ENCODE data around the gene CD300H.

The CD300H gene

DNA sequence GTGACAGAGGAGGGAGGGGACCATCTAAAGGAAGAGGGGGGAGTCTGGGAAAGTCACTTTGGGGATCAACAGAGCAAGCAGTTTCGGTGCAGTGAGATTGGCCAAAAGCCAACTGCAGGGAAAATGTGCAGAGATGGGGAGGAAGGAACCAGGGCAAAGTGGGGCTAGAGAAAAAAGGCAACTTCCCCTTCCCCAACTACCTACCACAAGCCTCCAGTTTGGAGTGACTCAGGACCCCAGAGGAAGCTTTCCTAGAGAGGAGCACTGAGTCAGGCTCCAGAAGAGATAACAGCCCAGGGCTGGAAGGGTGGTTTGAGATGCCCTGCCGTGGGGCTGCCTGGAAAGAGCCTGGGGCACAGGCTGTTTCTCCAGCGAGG is 31.7 kb upstream of the CD300H start:
- DNase-seq (ENCODE audit: low read depth): no peak
- no peak for TF ChIP-seq CTCF (IDR thresholded peaks at IDR 0.05; ENCODE audit: low read depth, low read length, missing control alignments)
- H3K4me3 ChIP-seq (ENCODE audit: low read depth, low read length): no peak overlapping the region

GRCh38 chr17:74598346-74599022 is 31.2 kb upstream of the CD300H start:
- no peak overlapping the region for H3K4me3 ChIP-seq (ENCODE audit: low read depth, low read length)
- no peak for TF ChIP-seq CTCF (IDR thresholded peaks at IDR 0.05; ENCODE audit: low read depth, low read length, missing control alignments)
- no peak for DNase-seq (ENCODE audit: low read depth)

GRCh38 chr17:74597069-74597790 is 29.9 kb upstream of the CD300H start:
- H3K4me3 ChIP-seq (ENCODE audit: low read depth, low read length): no peak overlapping the region
- TF ChIP-seq CTCF (IDR thresholded peaks at IDR 0.05; ENCODE audit: low read depth, low read length, missing control alignments): no peak
- DNase-seq (ENCODE audit: low read depth): no peak

DNA sequence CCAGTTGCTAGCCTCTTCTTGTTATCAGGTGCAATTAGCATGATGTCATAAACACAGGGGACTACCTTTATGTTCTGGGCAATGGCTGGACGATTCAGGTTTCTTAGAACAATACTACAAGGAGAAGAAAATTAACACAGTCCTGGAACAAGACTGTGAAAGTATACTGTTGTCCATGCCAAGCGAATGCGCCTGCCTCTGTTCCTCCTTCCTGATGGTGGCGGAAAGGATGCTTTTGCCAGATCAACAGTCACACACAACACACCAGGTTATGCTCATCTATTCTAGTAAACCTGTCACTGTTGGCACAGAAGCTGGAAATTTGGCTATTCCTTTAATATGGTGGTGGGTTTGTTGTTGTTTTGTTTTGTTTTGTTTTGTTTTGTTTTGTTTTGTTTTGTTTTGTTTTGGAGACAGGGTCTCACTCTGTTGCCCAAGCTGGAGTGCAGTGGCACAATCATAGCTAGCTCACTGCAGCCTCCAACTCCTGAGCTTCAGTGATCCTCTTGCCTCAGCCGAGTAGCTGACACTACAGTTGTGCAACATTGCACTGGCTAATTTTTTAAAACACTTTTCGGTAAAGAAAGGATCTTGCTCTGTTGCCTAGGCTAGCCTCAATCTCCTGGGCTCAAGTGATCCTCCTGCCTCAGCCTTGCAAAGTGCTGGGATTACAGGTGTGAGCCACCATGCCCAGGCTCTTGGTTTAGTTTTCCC is 27.9 kb upstream of the CD300H start:
- TF ChIP-seq CTCF (IDR thresholded peaks at IDR 0.05; ENCODE audit: low read depth, low read length, missing control alignments): no peak
- H3K4me3 ChIP-seq (ENCODE audit: low read depth, low read length): no peak overlapping the region

DNA sequence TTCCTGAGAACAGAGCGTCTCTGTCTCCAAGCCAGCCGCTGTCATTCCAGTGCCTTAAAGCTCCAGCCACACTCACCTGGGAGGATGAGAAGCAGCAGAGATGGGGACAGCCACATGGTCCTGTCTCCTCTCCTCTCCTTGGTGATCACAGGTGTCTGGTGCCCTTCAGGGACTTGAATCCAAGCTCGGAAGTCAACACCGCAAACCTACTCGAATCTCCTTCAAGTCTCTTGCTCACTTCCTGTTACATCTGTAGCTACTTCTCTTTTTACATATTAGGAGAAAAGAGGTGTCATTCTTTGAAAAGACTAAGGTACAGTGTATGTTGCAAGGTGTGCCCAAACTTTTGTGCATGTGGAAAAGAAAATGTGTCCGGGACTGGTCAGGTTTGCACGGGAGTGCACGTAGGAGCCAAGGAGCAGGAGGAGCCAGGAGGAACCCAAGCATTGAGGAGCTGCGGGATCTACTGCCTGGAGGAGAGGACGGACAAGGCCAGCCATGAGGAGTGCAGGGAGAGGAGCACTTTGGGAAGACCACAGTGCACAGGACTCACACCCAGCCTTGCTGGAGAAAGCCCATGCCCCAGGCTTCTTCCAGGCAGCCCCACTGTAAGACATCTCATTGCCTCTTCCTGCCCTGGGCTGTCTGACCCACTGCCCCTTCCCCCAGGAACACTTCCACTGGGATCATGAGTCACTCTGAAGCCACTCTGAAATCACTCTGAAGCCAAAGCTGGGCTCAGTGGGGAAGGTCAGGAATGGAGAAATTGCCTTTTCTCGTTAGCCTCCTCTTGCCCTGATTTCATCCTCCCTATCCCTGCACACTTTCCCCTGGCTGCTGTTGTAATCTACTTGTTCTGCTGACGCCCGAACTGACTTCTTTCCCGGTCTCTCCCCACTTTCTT is 25.0 kb upstream of the CD300H start, which contains the start of gene CD300LD:
Gene CD300LD, minus strand, starts transcription at position 197 of the 904 bp plus-strand sequence. Its CDS starts 81 bp downstream, at position 116.
- TF ChIP-seq CTCF (IDR thresholded peaks at IDR 0.05; ENCODE audit: low read depth, low read length, missing control alignments): no peak
- no peak for DNase-seq (ENCODE audit: low read depth)
- no peak within 1 kb of the TSS for H3K4me3 ChIP-seq (ENCODE audit: low read depth, low read length)

More for the DNA sequence above, 27.9 kb upstream of the CD300H start:
- DNase-seq (ENCODE audit: low read depth): no peak

GRCh38 chr17:74591503-74591902 is 24.2 kb upstream of the CD300H start:
- no peak for DNase-seq (ENCODE audit: low read depth)
- no peak overlapping the region for H3K4me3 ChIP-seq (ENCODE audit: low read depth, low read length)
- no peak for TF ChIP-seq CTCF (IDR thresholded peaks at IDR 0.05; ENCODE audit: low read depth, low read length, missing control alignments)
